Esophagus mucosa (tissue), 1 donor: Measurements from ENCODE around the gene LRP2BP. TPM values are rescaled to one million over a fixed set of nuclear protein-coding genes. Genes with fewer than 3 reads are reported as not detected.
"Not testable (repeated sequence)": the region's sequence is repeated elsewhere in the genome, so short reads cannot be mapped to it uniquely, and the experiment has no call there.

Source experiments
- ATAC-seq: fragments of 200-7000 bp; cut with Tn5 transposase; one replicate; pipeline ENCODE4 v1.9.1; 2020
- total RNA-seq: library from RNA; stranded (reverse); gene quantifications from one replicate; pipeline ENCODE4 v1.2.4, GENCODE V29; 2023
- donor health status: DM: yes; HTN: yes; CAD: no.

Gene LRP2BP
- total RNA-seq, 1 donor from 2014 or later = 0.60 TPM

DNA sequence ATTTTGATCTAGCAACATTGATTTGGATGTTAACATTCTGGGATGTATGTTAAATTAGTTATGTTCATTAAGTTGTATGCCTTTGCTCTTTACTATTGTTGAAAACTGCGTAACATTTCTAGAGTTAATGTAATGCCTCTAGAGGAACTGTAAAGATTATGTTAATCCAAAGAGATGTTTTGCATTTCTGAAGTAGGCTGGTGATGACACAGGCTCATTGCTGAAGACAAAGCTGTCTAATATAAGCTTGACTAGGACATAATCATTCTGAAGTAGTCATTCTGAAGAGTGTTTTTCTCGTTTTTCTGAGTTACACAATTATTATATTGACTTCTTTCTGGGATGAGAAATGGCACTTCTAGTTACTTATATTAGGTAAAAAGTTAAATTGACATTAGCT, 72.9 kb downstream of the LRP2BP start:
- ATAC-seq = no peak

GRCh38 chr4:185318679-185319078, 77.0 kb downstream of the LRP2BP start:
- no peak for ATAC-seq

- no peak for ATAC-seq
These were observed 77.8 kb downstream of the LRP2BP start for GRCh38 chr4:185317880-185318279.

DNA sequence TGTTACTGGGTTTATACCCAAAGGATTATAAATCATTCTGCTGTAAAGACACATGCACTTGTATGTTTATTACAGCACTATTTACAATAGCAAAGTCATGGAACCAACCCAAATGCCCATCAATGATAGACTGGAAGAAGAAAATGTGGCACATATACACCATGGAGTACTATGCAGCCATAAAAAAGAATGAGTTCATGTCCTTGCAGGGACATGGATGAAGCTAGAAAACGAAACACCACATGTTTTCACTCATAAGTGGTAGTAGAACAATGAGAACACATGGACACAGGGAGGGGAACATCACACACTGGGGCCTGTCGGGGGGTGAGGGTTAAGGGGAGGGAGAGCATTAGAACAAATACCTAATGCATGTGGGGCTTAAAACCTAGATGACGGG, 78.3 kb downstream of the LRP2BP start:
- ATAC-seq = not testable (repeated sequence)

Other genes starting within 250 kb of the LRP2BP start
- 23.7 TPM for gene CFAP97, start 191.9 kb downstream of the LRP2BP start, total RNA-seq
- gene SNX25, start 186.3 kb downstream of the LRP2BP start, total RNA-seq = 7.4 TPM
- 36.3 TPM for gene ANKRD37, start 917 bp upstream of the LRP2BP start, total RNA-seq
- 28.3 TPM for gene UFSP2, start 30.0 kb upstream of the LRP2BP start, total RNA-seq
- 0.20 TPM for gene CCDC110, start 75.8 kb upstream of the LRP2BP start, total RNA-seq
- 6.4 TPM for gene PDLIM3, start 139.6 kb upstream of the LRP2BP start, total RNA-seq